ENCODE measurements around the gene GPR27. TPM values are rescaled to one million over a fixed set of nuclear protein-coding genes. Genes with fewer than 3 reads are reported as not detected.

Gene GPR27
- total and polyA plus RNA-seq, 2 of the 8 experiments (the other 6 are each of a cell fraction or from before 2014, with no cell fraction given): 11.3 to 12.5 TPM

GRCh38 chr3:71728632-71729342 is 24.9 kb upstream of the GPR27 start:
- FAIRE-seq: peak; percentile 88
- Histone ChIP-seq H3K79me2 (ENCODE audit: control insufficient read depth in 1 of 2, insufficient read depth in 2 of 2, low read length in 2 of 2) (no peaks in the 10 kb centered on the region), H2BK12ac (ENCODE audit: low read depth, low read length) (peak overlapping the region; percentile 94), H4K91ac (replicated peaks; ENCODE audit: insufficient read length, low read length) (peak overlapping the region; percentile 25), H3K27ac (ENCODE audit: low read depth, low read length) (peak overlapping the region; percentile 48), H4K8ac (ENCODE audit: extremely low read depth, insufficient read depth, low read length) (no peak overlapping the region), H3K4me2 (ENCODE audit: insufficient read depth in 1 of 2, low read depth in 2 of 2, low read length in 2 of 2) (peak overlapping the region; percentile 41), H2BK120ac (replicated peaks; ENCODE audit: low read depth, low read length) (peak overlapping the region; percentile 26), H3K27me3 (replicated peaks in 1 of 4; ENCODE audit: control insufficient read depth in 3 of 4, extremely low read depth in 1 of 4, insufficient read depth in 3 of 4, low read length in 3 of 4) (peaks cover 1 to 15% (median 10%) of the 10 kb centered on the region in 4 experiments), H3K23ac (ENCODE audit: insufficient read length) (no peak overlapping the region), H2AFZ (ENCODE audit: low read length) (no peak overlapping the region), H3K9me3 (ENCODE audit: insufficient read depth in 2 of 2, low read depth in 1 of 2, low read length in 1 of 2) (no peaks in the 10 kb centered on the region), H3K56ac (replicated peaks; ENCODE audit: insufficient read length, low read depth, low read length) (no peak overlapping the region), H3K79me1 (ENCODE audit: low read depth, low read length) (no peaks in the 10 kb centered on the region; the same call in 1 of the 2 replicates), H2BK5ac (ENCODE audit: low read depth, low read length) (peak overlapping the region; percentile 68), H3K4ac (replicated peaks; ENCODE audit: insufficient read length, low read depth, low read length) (no peak overlapping the region), H4K20me1 (replicated peaks in 1 of 2; ENCODE audit: control insufficient read depth in 1 of 2, insufficient read depth in 2 of 2, low read length in 2 of 2) (peaks cover 0 to 7% of the 10 kb centered on the region in 2 experiments), H3K23me2 (ENCODE audit: low read depth, low read length) (peaks cover 9% of the 10 kb centered on the region), H3K36me3 (ENCODE audit: control insufficient read depth in 2 of 4, insufficient read depth in 4 of 4, low read length in 3 of 4) (no peaks in the 10 kb centered on the region), H3K18ac (ENCODE audit: extremely low read depth, low read length) (no peak overlapping the region), H3K14ac (ENCODE audit: insufficient read length) (no peak overlapping the region), H2BK15ac (ENCODE audit: low read length) (0 out of 2 replicates have a peak overlapping the region, but pooled peaks have one; percentile 2), H3K4me3 (ENCODE audit: extremely low read depth in 1 of 4, insufficient read depth in 2 of 4, low read depth in 3 of 4, low read length in 4 of 4) (no peak overlapping the region), H2AK5ac (ENCODE audit: low read depth, low read length) (peak overlapping the region; percentile 96; the same call in 1 of the 2 replicates), H2BK20ac (ENCODE audit: low read length) (no peak overlapping the region), H4K5ac (ENCODE audit: insufficient read length, low read depth, low read length) (no peak overlapping the region), H3K4me1 (replicated peaks in 1 of 4; ENCODE audit: control insufficient read depth in 3 of 4, insufficient read depth in 4 of 4, low read length in 3 of 4) (peaks cover 8 to 24% (median 10%) of the 10 kb centered on the region in 4 experiments), H3K9ac (replicated peaks in 1 of 4; ENCODE audit: extremely low read depth in 1 of 4, low read depth in 3 of 4, low read length in 3 of 4) (no peak overlapping the region)
- DNase-seq (ENCODE audit: low read depth in 1 of 2, low spot score in 2 of 2): peak in 1 of 2 experiments; percentile 73
- CTCF ChIA-PET (ENCODE audit: partially characterized antibody): interaction anchor here (0.5 to 3.3 kb wide), 35 partner anchors 10 to 1719 kb away, joined by 3 to 58 read pairs (median 5); partner anchors contain the start of gene GPR27
- 25% methylated on average over 4 of the region's 4 CpGs; no CpG with 5 or more reads in 1 of the 2 experiments for WGBS, 2 experiments (ENCODE audit: extremely low coverage in 1 of 2, insufficient coverage in 1 of 2, insufficient read length in 1 of 2, insufficient replicate concordance in 2 of 2, low coverage in 1 of 2, low lambda C conversion rate in 2 of 2, missing lambda C conversion rate in 1 of 2)
- POLR2A ChIA-PET (ENCODE audit: partially characterized antibody): interaction anchor here (0.6 to 2.9 kb wide), 7 partner anchors 18 to 365 kb away, joined by 3 to 10 read pairs (median 3); no protein-coding TSS in a partner anchor
- TF ChIP-seq ASH2L (IDR thresholded peaks at IDR 0.05; ENCODE audit: low read length): peak; percentile 10
- 0 out of 4 replicates have a peak, but pooled peaks of 1 of the 2 experiments have one; percentile 10 for TF ChIP-seq SIN3A (conservative IDR thresholded peaks at IDR 0.05 in 1 of 2, IDR thresholded peaks at IDR 0.05 in 1 of 2; ENCODE audit: low read depth in 1 of 2, low read length in 2 of 2)
- peak in 1 of 2 experiments; percentile 81; a peak in 1 of 4 replicates for TF ChIP-seq HDAC2 (IDR thresholded peaks at IDR 0.05; ENCODE audit: borderline replicate concordance in 1 of 2, low read depth in 2 of 2, low read length in 2 of 2)
- TF ChIP-seq RBBP5 (IDR thresholded peaks at IDR 0.05; ENCODE audit: borderline replicate concordance, low read depth, low read length): no peak
- no peak for TF ChIP-seq SIX5 (IDR thresholded peaks at IDR 0.05; ENCODE audit: low read depth, low read length)
- TF ChIP-seq KDM1A (IDR thresholded peaks at IDR 0.05; ENCODE audit: borderline replicate concordance, low read length): peak; percentile 89; the same call in 1 of the 2 replicates
- no peak for TF ChIP-seq SP4 (IDR thresholded peaks at IDR 0.05; ENCODE audit: low read length)
- no peak for TF ChIP-seq TAF1 (IDR thresholded peaks at IDR 0.05; ENCODE audit: low read depth, low read length)
- peak; percentile 57; the same call in 1 of the 2 replicates for TF ChIP-seq CREB1 (IDR thresholded peaks at IDR 0.05)
- no peak for TF ChIP-seq SP2 (IDR thresholded peaks at IDR 0.05; ENCODE audit: low read length)
- no peak for TF ChIP-seq CHD2 (IDR thresholded peaks at IDR 0.05; ENCODE audit: low read length)

Data from H1 (cell line).